Activated CD4-positive, alpha-beta memory T cell treated with anti-CD3 and anti-CD28 coated beads for 36 hours (primary cell): ENCODE results near the gene FAM149A. TPM values are rescaled to one million over a fixed set of nuclear protein-coding genes. Genes with fewer than 3 reads are reported as not detected.

Experiments
- CTCF ChIA-PET: fragments of 350-600 bp; sonication (Branson Sonifier 250); formaldehyde crosslinking; loops from one replicate; lab custom pipeline; 2021; ENCODE audit warnings: antibody characterized with exemption, inconsistent platforms; lab: Charles Lee
- POLR2A ChIA-PET: fragments of 350-600 bp; sonication (Branson Sonifier 250); formaldehyde crosslinking; loops from one replicate; lab custom pipeline; 2021; ENCODE audit warnings: antibody characterized with exemption; lab: Charles Lee
- DNase-seq: peaks from one replicate; pipeline ENCODE4 v3.0.0-alpha.2; 2020
- H3K27ac Mint-ChIP-seq: one replicate; pipeline ENCODE4 v1.8.0; 2021; ENCODE audit warnings: mixed read lengths
- H3K27me3 Mint-ChIP-seq: one replicate; pipeline ENCODE4 v1.8.0; 2021; ENCODE audit warnings: mixed read lengths
- H3K36me3 Mint-ChIP-seq: one replicate; pipeline ENCODE4 v1.8.0; 2021; ENCODE audit warnings: mixed read lengths
- H3K4me1 Mint-ChIP-seq: one replicate; pipeline ENCODE4 v1.8.0; 2021; ENCODE audit warnings: low read depth, mixed read lengths
- H3K4me3 Mint-ChIP-seq: one replicate; pipeline ENCODE4 v1.8.0; 2021; ENCODE audit warnings: mild to moderate bottlenecking, mixed read lengths
- H3K9me3 Mint-ChIP-seq: one replicate; pipeline ENCODE4 v1.8.0; 2021; ENCODE audit warnings: mixed read lengths
- intact Hi-C: fragments of 100-400 bp; cut with micrococcal nuclease; formaldehyde crosslinking; loops from one replicate; pipeline ENCODE4 v1.15.1; 2023
- total RNA-seq, 2 experiments: library from RNA; stranded (reverse); gene quantifications; one replicate each; pipeline ENCODE4 v1.2.3, GENCODE V29; 2021

FAM149A gene
- total RNA-seq, 2 experiments from 2014 or later, result 0.40 to 0.46 TPM

DNA sequence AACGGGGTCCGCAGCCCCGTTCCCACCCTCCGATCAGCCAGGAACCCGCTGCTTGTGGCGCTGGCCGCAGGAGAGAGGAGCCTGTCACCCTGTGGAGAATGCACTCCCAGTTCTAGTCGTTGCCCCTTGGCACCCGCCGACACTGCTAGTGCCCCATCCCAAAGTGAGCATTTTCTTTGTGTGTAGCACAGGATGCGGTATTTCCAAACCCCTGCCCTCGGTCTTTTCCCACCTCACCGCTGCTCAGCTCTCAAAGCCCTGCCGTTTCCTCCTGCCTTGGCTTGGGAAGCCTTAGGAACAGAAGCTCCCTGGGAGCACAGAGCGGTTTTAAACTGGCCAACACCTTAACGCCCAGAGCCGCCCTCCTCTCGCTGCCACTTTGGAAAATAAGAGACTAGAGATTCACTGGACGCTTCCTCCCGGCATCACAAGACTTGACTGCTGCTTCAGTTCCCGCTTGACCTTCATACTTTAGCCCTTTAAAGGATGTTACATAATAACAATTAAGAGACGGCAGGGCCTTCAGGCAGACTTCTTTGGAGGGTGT is 87.6 kb downstream of the FAM149A start:
- POLR2A ChIA-PET, result interaction anchor here (1.4 to 3.0 kb wide), 3 partner anchors 10 to 22 kb away, joined by 4 to 15 read pairs (median 5); no protein-coding TSS in a partner anchor
- peaks cover 36% of the 10 kb centered on the region for H3K4me1 Mint-ChIP-seq
- H3K4me3 Mint-ChIP-seq, result peak overlapping the region; percentile 93
- intact Hi-C loops, result loop anchor here (10.0 kb wide), 1 partner anchor 987 kb away; the partner anchor contains the start of genes CFAP97 and SNX25
- H3K9me3 Mint-ChIP-seq, result no peaks in the 10 kb centered on the region
- peak overlapping the region; percentile 92 for H3K27ac Mint-ChIP-seq
- peaks cover 17% of the 10 kb centered on the region for H3K36me3 Mint-ChIP-seq
- no peaks in the 10 kb centered on the region for H3K27me3 Mint-ChIP-seq
- CTCF ChIA-PET, result interaction anchor here (0.6 to 4.9 kb wide), 5 partner anchors 10 to 412 kb away, joined by 3 to 42 read pairs (median 10); partner anchors contain the start of gene TLR3
- peak; percentile 54 for DNase-seq

GRCh38 chr4:186193851-186194250 is 89.3 kb downstream of the FAM149A start:
- H3K36me3 Mint-ChIP-seq, result peaks cover 17% of the 10 kb centered on the region

DNA sequence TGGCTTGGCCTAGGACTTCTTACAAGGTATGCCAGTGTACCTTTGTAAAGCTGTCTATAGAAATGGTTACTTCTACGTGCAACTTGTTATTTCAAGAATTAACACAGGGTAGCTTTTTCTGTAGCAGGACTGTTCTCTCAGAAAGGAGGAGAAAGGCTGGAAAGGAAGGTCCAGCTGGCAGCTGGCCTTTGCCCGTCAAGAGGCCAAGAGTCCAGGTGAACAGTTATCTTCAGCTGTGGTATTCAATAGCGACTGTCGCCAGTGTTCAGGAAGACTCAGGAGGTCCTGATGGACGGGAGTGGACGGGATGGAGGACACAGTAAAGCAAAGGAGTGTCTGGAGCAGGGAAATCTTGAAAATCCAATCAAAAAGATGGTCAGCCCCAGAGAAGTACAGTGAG is 91.6 kb downstream of the FAM149A start:
- H3K36me3 Mint-ChIP-seq, result peaks cover 17% of the 10 kb centered on the region
- no peak overlapping the region for H3K27ac Mint-ChIP-seq
- H3K27me3 Mint-ChIP-seq, result no peaks in the 10 kb centered on the region
- ChIA-PET CTCF (interaction anchor here (1.5 kb wide), 1 partner anchor 10 kb away, joined by 4 read pairs; no protein-coding TSS in a partner anchor), POLR2A (no interaction called here)
- H3K4me1 Mint-ChIP-seq, result peaks cover 20% of the 10 kb centered on the region
- no peak overlapping the region for H3K4me3 Mint-ChIP-seq
- no peak for DNase-seq
- intact Hi-C loops, result loop anchor here (10.0 kb wide), 1 partner anchor 991 kb away; the partner anchor contains the start of genes CFAP97 and SNX25
- H3K9me3 Mint-ChIP-seq, result no peaks in the 10 kb centered on the region

More at GRCh38 chr4:186193851-186194250, 89.3 kb downstream of the FAM149A start:
- no peak overlapping the region for H3K4me3 Mint-ChIP-seq
- H3K27me3 Mint-ChIP-seq, result no peaks in the 10 kb centered on the region
- no peak overlapping the region for H3K27ac Mint-ChIP-seq
- ChIA-PET POLR2A (no interaction called here), CTCF (interaction anchor here (0.6 to 4.9 kb wide), 3 partner anchors 8 to 43 kb away, joined by 3 to 42 read pairs (median 19); no protein-coding TSS in a partner anchor)
- intact Hi-C loops, result loop anchor here (10.0 kb wide), 1 partner anchor 989 kb away; the partner anchor contains the start of genes CFAP97 and SNX25
- H3K4me1 Mint-ChIP-seq, result peaks cover 35% of the 10 kb centered on the region
- no peaks in the 10 kb centered on the region for H3K9me3 Mint-ChIP-seq
- no peak for DNase-seq

DNA sequence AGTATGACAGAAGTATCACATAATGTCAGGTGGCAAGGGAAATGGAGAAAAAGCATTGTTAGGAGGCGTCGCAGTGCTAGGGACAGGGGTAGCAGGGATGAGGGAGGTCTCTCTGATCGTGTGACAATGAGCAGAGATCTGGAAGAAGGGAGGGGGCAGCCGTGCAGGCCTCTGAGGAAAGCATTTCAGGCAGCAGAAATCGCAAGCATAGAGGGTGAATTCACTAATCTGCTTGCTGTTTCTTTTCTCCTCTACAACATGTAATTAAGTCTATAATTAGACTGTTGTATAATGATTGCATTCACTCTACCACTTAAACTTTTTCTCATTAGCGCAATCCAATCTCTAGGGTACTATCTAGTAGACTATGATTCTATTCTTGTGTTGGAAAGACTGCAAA is 96.0 kb downstream of the FAM149A start:
- Mint-ChIP-seq H3K4me1 (peaks cover 27% of the 10 kb centered on the region), H3K9me3 (no peaks in the 10 kb centered on the region), H3K4me3 (no peak overlapping the region), H3K27me3 (no peaks in the 10 kb centered on the region), H3K27ac (no peak overlapping the region), H3K36me3 (peaks cover 10% of the 10 kb centered on the region)
- ChIA-PET CTCF (no interaction called here), POLR2A (no interaction called here)
- intact Hi-C loops, result loop anchor here (5.0 kb wide), 1 partner anchor 773 kb away; the partner anchor contains the start of gene UFSP2
- no peak for DNase-seq

GRCh38 chr4:186201010-186201409 is 96.5 kb downstream of the FAM149A start:
- Mint-ChIP-seq H3K27me3 (no peaks in the 10 kb centered on the region), H3K9me3 (no peaks in the 10 kb centered on the region), H3K36me3 (peaks cover 5% of the 10 kb centered on the region), H3K4me3 (no peak overlapping the region), H3K4me1 (peaks cover 27% of the 10 kb centered on the region), H3K27ac (no peak overlapping the region)
- ChIA-PET CTCF (interaction anchor here (1.3 to 1.9 kb wide), 4 partner anchors 10 to 132 kb away, joined by 4 to 42 read pairs (median 8); partner anchors contain the start of genes CYP4V2 and TLR3), POLR2A (no interaction called here)
- no peak for DNase-seq
- intact Hi-C loops, result loop anchor here (1.0 to 5.0 kb wide), 2 partner anchors 133 to 774 kb away; partner anchors contain the start of gene UFSP2

DNA sequence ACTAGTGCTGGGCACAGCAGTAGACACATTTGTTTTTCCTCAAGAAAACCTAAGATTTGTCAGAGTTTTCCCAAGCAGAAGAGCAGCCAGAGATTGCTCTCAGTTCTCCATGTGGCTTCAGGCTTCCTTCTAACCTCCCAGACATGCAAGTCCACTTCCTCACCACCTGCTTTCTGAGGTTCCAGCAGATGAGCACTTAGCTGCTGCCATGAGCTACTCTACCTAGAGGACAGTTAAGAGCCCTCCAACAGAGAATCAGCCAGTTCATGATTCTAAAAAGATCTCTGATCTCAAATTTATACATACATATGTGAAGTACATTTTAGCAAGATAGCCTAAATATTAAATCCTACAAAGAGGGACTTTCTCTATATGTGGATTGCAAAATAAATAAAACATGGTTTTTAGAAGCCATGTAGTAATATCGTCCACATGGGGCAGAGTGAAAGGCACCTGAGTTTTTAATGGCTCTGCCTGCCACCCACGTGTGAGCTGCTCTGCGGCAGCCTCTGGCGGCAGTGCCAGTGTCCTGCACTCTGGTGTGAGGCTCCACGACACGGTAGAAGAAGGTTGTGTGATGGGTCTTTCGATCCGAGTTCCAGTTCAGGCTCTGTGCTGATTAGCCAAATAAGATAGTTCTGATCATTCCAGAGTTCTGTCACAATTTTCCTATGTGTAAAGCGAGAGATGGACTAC is 97.2 kb downstream of the FAM149A start:
- Mint-ChIP-seq H3K36me3 (peaks cover 3% of the 10 kb centered on the region), H3K4me3 (peak overlapping the region; percentile 21), H3K9me3 (no peaks in the 10 kb centered on the region), H3K4me1 (peaks cover 27% of the 10 kb centered on the region), H3K27me3 (no peaks in the 10 kb centered on the region), H3K27ac (peak overlapping the region; percentile 26)
- DNase-seq, result peak; percentile 83
- CTCF ChIA-PET, result interaction anchor here (0.7 to 1.9 kb wide), 6 partner anchors 10 to 806 kb away, joined by 3 to 42 read pairs (median 5); partner anchors contain the start of genes CYP4V2, TLR3 and UFSP2
- POLR2A ChIA-PET, result interaction anchor here (0.8 kb wide), 1 partner anchor 10 kb away, joined by 5 read pairs; the partner anchor contains the start of gene CYP4V2
- intact Hi-C loops, result loop anchor here (1.0 to 5.0 kb wide), 3 partner anchors 57 to 774 kb away; partner anchors contain the start of gene UFSP2

- intact Hi-C loops, result loop anchor here (2.0 to 5.0 kb wide), 2 partner anchors 58 to 775 kb away; partner anchors contain the start of gene UFSP2
These were observed 98.1 kb downstream of the FAM149A start for GRCh38 chr4:186202490-186203140.

GRCh38 chr4:186203406-186203805 is 98.9 kb downstream of the FAM149A start:
- ChIA-PET POLR2A (interaction anchor here (1.9 kb wide), 1 partner anchor 11 kb away, joined by 15 read pairs; the partner anchor contains the start of gene CYP4V2), CTCF (interaction anchor here (1.0 to 1.7 kb wide), 5 partner anchors 8 to 136 kb away, joined by 3 to 19 read pairs (median 6); partner anchors contain the start of gene CYP4V2)
- Mint-ChIP-seq H3K36me3 (no peaks in the 10 kb centered on the region), H3K4me1 (peaks cover 25% of the 10 kb centered on the region), H3K27ac (peak overlapping the region; percentile 78), H3K27me3 (no peaks in the 10 kb centered on the region), H3K9me3 (no peaks in the 10 kb centered on the region), H3K4me3 (peak overlapping the region; percentile 69)
- peak; percentile 37 for DNase-seq
- intact Hi-C loops, result loop anchor here (2.0 to 5.0 kb wide), 2 partner anchors 59 to 776 kb away; partner anchors contain the start of gene UFSP2

More at GRCh38 chr4:186202490-186203140, 98.1 kb downstream of the FAM149A start:
- Mint-ChIP-seq H3K27me3 (no peaks in the 10 kb centered on the region), H3K4me3 (no peak overlapping the region), H3K4me1 (peaks cover 25% of the 10 kb centered on the region), H3K27ac (peak overlapping the region; percentile 78), H3K36me3 (no peaks in the 10 kb centered on the region), H3K9me3 (no peaks in the 10 kb centered on the region)
- POLR2A ChIA-PET, result interaction anchor here (0.8 kb wide), 1 partner anchor 11 kb away, joined by 5 read pairs; the partner anchor contains the start of gene CYP4V2
- DNase-seq, result no peak
- CTCF ChIA-PET, result interaction anchor here (0.7 to 1.9 kb wide), 6 partner anchors 11 to 807 kb away, joined by 3 to 42 read pairs (median 5); partner anchors contain the start of genes CYP4V2, TLR3 and UFSP2

DNA sequence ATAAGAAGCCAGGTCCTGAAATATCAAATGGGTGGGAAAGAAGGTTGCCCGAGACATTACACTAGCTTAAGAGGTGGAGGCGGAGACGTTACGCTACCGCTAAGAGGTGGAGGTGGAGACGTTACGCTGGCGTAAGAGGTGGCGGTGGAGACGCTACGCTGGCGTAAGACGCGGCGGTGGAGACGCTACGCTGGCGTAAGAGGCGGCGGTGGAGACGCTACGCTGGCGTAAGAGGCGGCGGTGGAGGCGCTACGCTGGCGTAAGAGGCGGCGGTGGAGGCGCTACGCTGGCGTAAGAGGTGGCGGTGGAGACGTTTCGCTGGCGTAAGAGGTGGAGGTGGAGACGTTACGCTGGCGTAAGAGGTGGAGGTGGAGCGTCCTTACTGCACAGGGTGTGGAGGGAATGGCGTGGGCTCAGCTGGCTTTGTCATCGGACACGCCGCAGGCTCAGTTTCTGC is 99.6 kb downstream of the FAM149A start:
- Mint-ChIP-seq H3K9me3 (peaks cover 5% of the 10 kb centered on the region), H3K27me3 (no peaks in the 10 kb centered on the region), H3K4me3 (peak overlapping the region; percentile 69), H3K4me1 (peaks cover 25% of the 10 kb centered on the region), H3K36me3 (peaks cover 7% of the 10 kb centered on the region), H3K27ac (peak overlapping the region; percentile 78)
- peak; percentile 92 for DNase-seq
- POLR2A ChIA-PET, result interaction anchor here (1.9 kb wide), 1 partner anchor 12 kb away, joined by 15 read pairs; the partner anchor contains the start of gene CYP4V2
- intact Hi-C loops, result loop anchor here (1.0 to 5.0 kb wide), 3 partner anchors 13 to 808 kb away; partner anchors contain the start of genes ANKRD37, CYP4V2 and UFSP2
- CTCF ChIA-PET, result interaction anchor here (1.0 to 1.7 kb wide), 5 partner anchors 7 to 136 kb away, joined by 3 to 19 read pairs (median 6); partner anchors contain the start of gene CYP4V2

- peak overlapping the region; percentile 69 for H3K4me3 Mint-ChIP-seq
- peak; percentile 17 for DNase-seq
- no peaks in the 10 kb centered on the region for H3K27me3 Mint-ChIP-seq
- H3K36me3 Mint-ChIP-seq, result peaks cover 12% of the 10 kb centered on the region
- peaks cover 8% of the 10 kb centered on the region for H3K9me3 Mint-ChIP-seq
- CTCF ChIA-PET, result interaction anchor here (1.1 to 1.7 kb wide), 3 partner anchors 12 to 67 kb away, joined by 6 to 19 read pairs (median 7); partner anchors contain the start of gene CYP4V2
- POLR2A ChIA-PET, result interaction anchor here (1.9 kb wide), 1 partner anchor 13 kb away, joined by 15 read pairs; the partner anchor contains the start of gene CYP4V2
- H3K4me1 Mint-ChIP-seq, result peaks cover 25% of the 10 kb centered on the region
- intact Hi-C loops, result loop anchor here (1.0 to 5.0 kb wide), 3 partner anchors 13 to 808 kb away; partner anchors contain the start of genes ANKRD37, CYP4V2 and UFSP2
- peak overlapping the region; percentile 78 for H3K27ac Mint-ChIP-seq
These were observed 100.2 kb downstream of the FAM149A start for GRCh38 chr4:186204686-186205085.
